ENCODE measurements around the gene TWNK. TPM values are rescaled to one million over a fixed set of nuclear protein-coding genes. Genes with fewer than 3 reads are reported as not detected.

TWNK gene
- total RNA-seq, 2 donors from 2014 or later = 11.2 to 15.1 TPM

DNA sequence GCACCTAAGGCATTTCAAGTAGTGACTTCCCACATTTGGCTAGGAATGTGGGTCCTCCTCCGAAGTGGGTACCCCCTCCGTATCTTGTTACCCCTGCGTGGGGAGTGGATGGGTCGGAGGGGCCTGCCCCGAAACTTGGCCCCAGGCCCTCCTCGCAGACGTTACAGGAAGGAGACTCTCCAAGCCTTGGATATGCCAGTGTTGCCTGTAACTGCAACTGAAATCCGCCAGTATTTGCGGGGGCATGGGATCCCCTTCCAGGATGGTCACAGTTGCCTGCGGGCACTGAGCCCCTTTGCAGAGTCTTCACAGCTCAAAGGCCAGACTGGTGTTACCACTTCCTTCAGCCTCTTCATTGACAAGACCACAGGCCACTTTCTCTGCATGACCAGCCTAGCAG, 823 bp downstream of the TWNK start:
- H3K27ac Mint-ChIP-seq = peak overlapping the region; percentile 93
- TF ChIP-seq, protein P1, sequence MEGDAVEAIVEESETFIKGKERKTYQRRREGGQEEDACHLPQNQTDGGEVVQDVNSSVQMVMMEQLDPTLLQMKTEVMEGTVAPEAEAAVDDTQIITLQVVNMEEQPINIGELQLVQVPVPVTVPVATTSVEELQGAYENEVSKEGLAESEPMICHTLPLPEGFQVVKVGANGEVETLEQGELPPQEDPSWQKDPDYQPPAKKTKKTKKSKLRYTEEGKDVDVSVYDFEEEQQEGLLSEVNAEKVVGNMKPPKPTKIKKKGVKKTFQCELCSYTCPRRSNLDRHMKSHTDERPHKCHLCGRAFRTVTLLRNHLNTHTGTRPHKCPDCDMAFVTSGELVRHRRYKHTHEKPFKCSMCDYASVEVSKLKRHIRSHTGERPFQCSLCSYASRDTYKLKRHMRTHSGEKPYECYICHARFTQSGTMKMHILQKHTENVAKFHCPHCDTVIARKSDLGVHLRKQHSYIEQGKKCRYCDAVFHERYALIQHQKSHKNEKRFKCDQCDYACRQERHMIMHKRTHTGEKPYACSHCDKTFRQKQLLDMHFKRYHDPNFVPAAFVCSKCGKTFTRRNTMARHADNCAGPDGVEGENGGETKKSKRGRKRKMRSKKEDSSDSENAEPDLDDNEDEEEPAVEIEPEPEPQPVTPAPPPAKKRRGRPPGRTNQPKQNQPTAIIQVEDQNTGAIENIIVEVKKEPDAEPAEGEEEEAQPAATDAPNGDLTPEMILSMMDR (conservative IDR thresholded peaks at IDR 0.05) = no peak
- Histone ChIP-seq H3K36me3 (ENCODE audit: control insufficient read depth, insufficient read depth, low read length) (peaks cover 40% of the 10 kb centered on the region), H3K4me3 (ENCODE audit: low read length) (peak overlapping the region; percentile 92), H3K9ac (ENCODE audit: extremely low read depth, low read length, poor library complexity, severe bottlenecking) (peak overlapping the region; percentile 60), H3K4me1 (ENCODE audit: control insufficient read depth, insufficient read depth, low read length) (no peaks in the 10 kb centered on the region), H3K27ac (ENCODE audit: low read depth, low read length) (no peak overlapping the region), H3K9me3 (ENCODE audit: control insufficient read depth, low read length) (no peaks in the 10 kb centered on the region), H3K27me3 (ENCODE audit: control insufficient read depth, insufficient read depth, low read length, poor library complexity, severe bottlenecking) (no peaks in the 10 kb centered on the region)
- H3K9me3 Mint-ChIP-seq = no peaks in the 10 kb centered on the region
- peak overlapping the region; percentile 93 for H3K4me3 Mint-ChIP-seq
- 68% methylated on average over 9 to 10 of the region's 10 CpGs for WGBS, 2 experiments (ENCODE audit: insufficient coverage in 1 of 2, insufficient read length in 1 of 2)
- no peak for DNase-seq
- H3K36me3 Mint-ChIP-seq (ENCODE audit: low read depth) = peaks cover 39% of the 10 kb centered on the region
- no peaks in the 10 kb centered on the region for H3K27me3 Mint-ChIP-seq (ENCODE audit: insufficient read depth)
- peaks cover 9% of the 10 kb centered on the region for H3K4me1 Mint-ChIP-seq

DNA sequence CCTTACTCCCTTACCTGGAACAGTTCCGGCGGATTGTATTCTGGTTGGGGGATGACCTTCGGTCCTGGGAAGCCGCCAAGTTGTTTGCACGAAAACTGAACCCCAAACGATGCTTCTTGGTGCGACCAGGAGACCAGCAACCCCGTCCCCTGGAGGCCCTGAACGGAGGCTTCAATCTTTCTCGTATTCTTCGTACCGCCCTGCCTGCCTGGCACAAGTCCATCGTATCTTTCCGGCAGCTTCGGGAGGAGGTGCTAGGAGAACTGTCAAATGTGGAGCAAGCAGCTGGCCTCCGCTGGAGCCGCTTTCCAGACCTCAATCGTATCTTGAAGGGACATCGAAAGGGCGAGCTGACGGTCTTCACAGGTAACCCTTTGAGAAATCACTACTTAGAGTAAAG, 1.7 kb downstream of the TWNK start:
- peaks cover 49% of the 10 kb centered on the region for H3K36me3 ChIP-seq (ENCODE audit: control insufficient read depth, insufficient read depth, low read length)
- H3K9me3 Mint-ChIP-seq = no peaks in the 10 kb centered on the region
- H3K27me3 ChIP-seq (ENCODE audit: control insufficient read depth, insufficient read depth, low read length, poor library complexity, severe bottlenecking) = no peaks in the 10 kb centered on the region
- no peak overlapping the region for H3K27ac Mint-ChIP-seq
- DNase-seq = no peak
- H3K4me3 Mint-ChIP-seq = no peak overlapping the region
- no peak overlapping the region for H3K27ac ChIP-seq (ENCODE audit: low read depth, low read length)
- H3K4me1 ChIP-seq (ENCODE audit: control insufficient read depth, insufficient read depth, low read length) = no peaks in the 10 kb centered on the region
- no peaks in the 10 kb centered on the region for H3K27me3 Mint-ChIP-seq (ENCODE audit: insufficient read depth)
- H3K4me1 Mint-ChIP-seq = peaks cover 11% of the 10 kb centered on the region
- TF ChIP-seq, protein P1 (conservative IDR thresholded peaks at IDR 0.05) = no peak
- H3K9ac ChIP-seq (ENCODE audit: extremely low read depth, low read length, poor library complexity, severe bottlenecking) = no peak overlapping the region
- peaks cover 40% of the 10 kb centered on the region for H3K36me3 Mint-ChIP-seq (ENCODE audit: low read depth)
- WGBS, 2 experiments (ENCODE audit: insufficient coverage in 1 of 2, insufficient read length in 1 of 2) = 93 to 96% methylated on average over 20 to 21 of the region's 21 CpGs
- H3K4me3 ChIP-seq (ENCODE audit: low read length) = no peak overlapping the region
- no peaks in the 10 kb centered on the region for H3K9me3 ChIP-seq (ENCODE audit: control insufficient read depth, low read length)

DNA sequence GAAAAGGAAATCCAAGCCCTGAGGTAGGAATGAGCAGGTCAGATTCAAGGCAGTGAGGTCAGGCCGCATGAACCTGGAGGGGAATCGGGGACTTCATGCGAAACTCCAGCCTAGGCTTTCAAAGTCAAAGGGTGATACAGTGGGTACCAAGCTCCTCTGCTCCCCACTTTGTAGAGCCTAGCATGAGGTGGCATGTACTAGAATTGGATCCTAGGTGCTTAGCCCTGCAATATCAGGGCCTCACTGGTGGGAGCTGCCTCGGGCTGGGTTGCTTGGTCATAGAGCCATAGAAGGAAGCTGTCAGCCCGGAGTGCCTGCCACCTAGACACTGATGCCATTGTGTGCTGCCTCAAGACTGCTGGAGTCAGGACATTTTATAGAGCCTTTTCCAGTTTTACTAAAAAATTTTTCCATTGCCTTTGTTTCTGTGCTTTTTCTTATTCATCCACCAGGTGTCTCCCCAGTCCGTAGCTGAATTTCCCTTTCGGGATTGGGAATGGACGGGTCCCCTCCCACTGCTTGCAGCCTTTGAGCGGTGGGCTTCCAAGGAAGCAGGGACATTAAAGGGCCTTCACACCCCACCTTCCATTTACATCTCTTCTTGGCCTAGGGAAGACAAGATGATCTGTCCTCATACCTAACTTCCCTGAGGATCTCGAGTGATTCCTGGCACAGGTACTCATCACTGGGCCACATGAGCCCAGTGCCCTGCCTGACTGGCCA, 6.8 kb downstream of the TWNK start:
- H3K27ac ChIP-seq (ENCODE audit: low read depth, low read length) = no peak overlapping the region

More for the DNA sequence above, 6.8 kb downstream of the TWNK start:
- Mint-ChIP-seq H3K36me3 (ENCODE audit: low read depth) (peaks cover 31% of the 10 kb centered on the region), H3K4me1 (peaks cover 32% of the 10 kb centered on the region), H3K27me3 (ENCODE audit: insufficient read depth) (no peaks in the 10 kb centered on the region), H3K4me3 (no peak overlapping the region), H3K9me3 (no peaks in the 10 kb centered on the region), H3K27ac (peak overlapping the region; percentile 88)
- Histone ChIP-seq H3K27me3 (ENCODE audit: control insufficient read depth, insufficient read depth, low read length, poor library complexity, severe bottlenecking) (no peaks in the 10 kb centered on the region), H3K36me3 (ENCODE audit: control insufficient read depth, insufficient read depth, low read length) (peaks cover 37% of the 10 kb centered on the region), H3K4me1 (ENCODE audit: control insufficient read depth, insufficient read depth, low read length) (peaks cover 3% of the 10 kb centered on the region), H3K9me3 (ENCODE audit: control insufficient read depth, low read length) (no peaks in the 10 kb centered on the region), H3K9ac (ENCODE audit: extremely low read depth, low read length, poor library complexity, severe bottlenecking) (no peak overlapping the region), H3K4me3 (ENCODE audit: low read length) (no peak overlapping the region)
- DNase-seq = peak; percentile 78
- TF ChIP-seq, protein P1 (conservative IDR thresholded peaks at IDR 0.05) = peak; percentile 81
- WGBS, 2 experiments (ENCODE audit: insufficient coverage in 1 of 2, insufficient read length in 1 of 2) = 73 to 86% methylated on average over 7 to 10 of the region's 10 CpGs

Data from endodermal cell (in vitro differentiated cells).